Caco-2 (cell line): ENCODE data around the gene NIPAL3. TPM values are rescaled to one million over a fixed set of nuclear protein-coding genes. Genes with fewer than 3 reads are reported as not detected.

Source experiments
- BruUV-seq: library from RNA; stranded (reverse); fragments of 400-500 nt; replicated peaks from 2 replicates; lab custom pipeline; 2021; lab: Mats Ljungman, UMichigan
- CTCF ChIA-PET: fragments of 300-600 bp; sonication (Branson Sonifier 250); formaldehyde crosslinking; loops from one replicate; lab custom pipeline; 2022; ENCODE audit warnings: antibody characterized with exemption; lab: Charles Lee
- POLR2A ChIA-PET: fragments of 300-600 bp; sonication (Branson Sonifier 250); formaldehyde crosslinking; loops from one replicate; lab custom pipeline; 2022; ENCODE audit warnings: antibody characterized with exemption; lab: Charles Lee
- DNase-seq, 2 experiments: peaks; one replicate each; pipeline versions ENCODE4 v3.0.0 to v3.0.0-alpha.2; 2020 to 2022
- H3K27me3 ChIP-seq: replicated peaks from 2 replicates; pipeline ENCODE4 v1.6.0; 2011; ENCODE audit warnings: low read length; ENCODE audit not compliant: control insufficient read depth, insufficient read depth
- H3K36me3 ChIP-seq: 2 replicates; pipeline ENCODE4 v1.5.1; 2011; ENCODE audit warnings: low read length; ENCODE audit not compliant: control insufficient read depth, insufficient read depth
- H3K4me1 ChIP-seq: fragments of 250-450 bp; sonication (Bioruptor Pico); 2 replicates; pipeline ENCODE4 v1.5.1; 2020; ENCODE audit warnings: mild to moderate bottlenecking
- H3K4me3 ChIP-seq: 2 replicates; pipeline ENCODE4 v1.5.1; 2011; ENCODE audit warnings: low read depth, mild to moderate bottlenecking, control low read depth, low read length
- H3K9me3 ChIP-seq: fragments of 250-450 bp; sonication (Bioruptor Pico); 2 replicates; pipeline ENCODE4 v1.5.1; 2020; ENCODE audit warnings: mild to moderate bottlenecking, moderate library complexity
- H3K27ac Mint-ChIP-seq: one replicate; pipeline ENCODE4 v1.8.0; 2022; ENCODE audit warnings: mixed read lengths; ENCODE audit not compliant: unreplicated experiment
- H3K27me3 Mint-ChIP-seq: one replicate; pipeline ENCODE4 v1.8.0; 2022; ENCODE audit warnings: mixed read lengths; ENCODE audit not compliant: insufficient read depth, unreplicated experiment
- H3K36me3 Mint-ChIP-seq: one replicate; pipeline ENCODE4 v1.8.0; 2022; ENCODE audit warnings: mild to moderate bottlenecking, mixed read lengths; ENCODE audit not compliant: insufficient read depth, unreplicated experiment
- H3K4me1 Mint-ChIP-seq: one replicate; pipeline ENCODE4 v1.8.0; 2022; ENCODE audit warnings: low read depth, mixed read lengths; ENCODE audit not compliant: unreplicated experiment
- H3K4me3 Mint-ChIP-seq: one replicate; pipeline ENCODE4 v1.8.0; 2022; ENCODE audit warnings: mild to moderate bottlenecking, moderate library complexity, mixed read lengths; ENCODE audit not compliant: unreplicated experiment
- H3K9me3 Mint-ChIP-seq: one replicate; pipeline ENCODE4 v1.8.0; 2022; ENCODE audit warnings: mixed read lengths; ENCODE audit not compliant: unreplicated experiment
- intact Hi-C: fragments of 100-400 bp; cut with micrococcal nuclease; formaldehyde crosslinking; loops from one replicate; pipeline ENCODE4 v1.10.0; 2022; ENCODE audit not compliant: unreplicated experiment
- total RNA-seq: library from RNA; stranded (reverse); gene quantifications from 2 replicates; pipeline ENCODE4 v1.2.3, GENCODE V29; 2022
- TF ChIP-seq, protein P1 (sequence below), 2 experiments: fragments of 200-600 bp in 1 of 2; IDR thresholded peaks; 1 replicate in 1 of 2; 2 replicates in 1 of 2; pipeline versions ENCODE4 v1.5.1 to v1.8.0; 2011 to 2022; ENCODE audit warnings: antibody characterized with exemption in 1 of 2, control low read depth in 1 of 2, inconsistent platforms in 1 of 2, low read depth in 1 of 2, low read length in 1 of 2, mild to moderate bottlenecking in 1 of 2, moderate library complexity in 1 of 2; ENCODE audit not compliant: insufficient read depth in 1 of 2, severe bottlenecking in 1 of 2, unreplicated experiment in 1 of 2

Gene NIPAL3
- total RNA-seq, 1 experiment from 2014 or later = 9.2 TPM

DNA sequence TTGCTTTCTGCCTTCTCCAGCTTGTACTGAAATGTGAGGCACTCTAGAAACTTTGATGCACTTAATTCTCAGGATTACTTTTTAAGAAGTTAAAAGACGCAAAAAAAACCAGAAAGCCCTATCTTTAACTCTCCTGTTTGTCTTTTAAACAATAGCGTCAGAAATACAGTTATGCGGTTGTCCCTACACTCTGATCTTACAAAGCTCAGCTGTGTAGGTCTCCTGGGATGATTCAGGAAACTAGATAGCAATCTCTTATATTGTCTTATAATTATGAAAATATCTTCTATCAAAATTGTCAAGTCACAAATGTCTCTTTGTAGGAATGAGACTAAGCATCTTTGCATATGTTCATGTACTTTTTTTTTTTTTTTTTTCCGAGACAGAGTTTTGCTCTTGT, 60.1 kb downstream of the NIPAL3 start:
- Histone ChIP-seq H3K4me1 (peaks cover 15% of the 10 kb centered on the region), H3K27me3 (no peaks in the 10 kb centered on the region), H3K4me3 (no peak overlapping the region), H3K36me3 (no peaks in the 10 kb centered on the region), H3K9me3 (no peaks in the 10 kb centered on the region)
- Mint-ChIP-seq H3K27ac (no peak overlapping the region), H3K9me3 (no peaks in the 10 kb centered on the region), H3K4me3 (no peak overlapping the region), H3K36me3 (no peaks in the 10 kb centered on the region), H3K27me3 (no peaks in the 10 kb centered on the region), H3K4me1 (no peaks in the 10 kb centered on the region)
- no peak for DNase-seq
- TF ChIP-seq, protein P1, sequence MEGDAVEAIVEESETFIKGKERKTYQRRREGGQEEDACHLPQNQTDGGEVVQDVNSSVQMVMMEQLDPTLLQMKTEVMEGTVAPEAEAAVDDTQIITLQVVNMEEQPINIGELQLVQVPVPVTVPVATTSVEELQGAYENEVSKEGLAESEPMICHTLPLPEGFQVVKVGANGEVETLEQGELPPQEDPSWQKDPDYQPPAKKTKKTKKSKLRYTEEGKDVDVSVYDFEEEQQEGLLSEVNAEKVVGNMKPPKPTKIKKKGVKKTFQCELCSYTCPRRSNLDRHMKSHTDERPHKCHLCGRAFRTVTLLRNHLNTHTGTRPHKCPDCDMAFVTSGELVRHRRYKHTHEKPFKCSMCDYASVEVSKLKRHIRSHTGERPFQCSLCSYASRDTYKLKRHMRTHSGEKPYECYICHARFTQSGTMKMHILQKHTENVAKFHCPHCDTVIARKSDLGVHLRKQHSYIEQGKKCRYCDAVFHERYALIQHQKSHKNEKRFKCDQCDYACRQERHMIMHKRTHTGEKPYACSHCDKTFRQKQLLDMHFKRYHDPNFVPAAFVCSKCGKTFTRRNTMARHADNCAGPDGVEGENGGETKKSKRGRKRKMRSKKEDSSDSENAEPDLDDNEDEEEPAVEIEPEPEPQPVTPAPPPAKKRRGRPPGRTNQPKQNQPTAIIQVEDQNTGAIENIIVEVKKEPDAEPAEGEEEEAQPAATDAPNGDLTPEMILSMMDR (IDR thresholded peaks at IDR 0.05; ENCODE audit: insufficient read depth in 1 of 2, low read depth in 1 of 2, low read length in 1 of 2, severe bottlenecking in 1 of 2, unreplicated experiment in 1 of 2) = no peak
- CTCF ChIA-PET = no interaction called here
- BruUV-seq = no TSS peak
- POLR2A ChIA-PET = no interaction called here
- intact Hi-C loops = no loop called here

DNA sequence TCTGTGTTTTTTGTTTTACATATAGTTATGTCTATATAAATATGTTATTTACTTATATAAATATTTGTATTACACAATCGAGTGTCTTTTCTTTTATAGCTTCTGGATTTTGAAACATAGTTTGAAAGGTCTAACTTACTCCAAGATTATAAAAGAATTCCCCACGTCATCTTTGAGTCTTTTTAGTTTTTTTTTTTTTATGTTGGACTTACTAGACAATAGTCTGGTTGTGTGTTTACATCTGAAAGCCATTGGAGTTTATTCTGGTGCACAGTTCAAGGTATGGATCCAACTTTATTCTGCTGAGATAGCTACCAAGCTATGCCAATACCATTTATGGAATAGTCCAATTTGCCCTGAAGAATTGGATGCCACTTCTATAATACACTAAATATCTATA, 61.0 kb downstream of the NIPAL3 start:
- no peak overlapping the region for H3K4me3 Mint-ChIP-seq
- H3K4me1 Mint-ChIP-seq = no peaks in the 10 kb centered on the region
- Histone ChIP-seq H3K27me3 (no peaks in the 10 kb centered on the region), H3K9me3 (no peaks in the 10 kb centered on the region), H3K36me3 (no peaks in the 10 kb centered on the region), H3K4me1 (peaks cover 15% of the 10 kb centered on the region), H3K4me3 (no peak overlapping the region)
- POLR2A ChIA-PET = interaction anchor here (1.0 kb wide), 1 partner anchor 26 kb away, joined by 3 read pairs; the partner anchor contains the start of gene RCAN3
- no peak overlapping the region for H3K27ac Mint-ChIP-seq
- BruUV-seq = no TSS peak
- CTCF ChIA-PET = interaction anchor here (1.2 kb wide), 1 partner anchor 61 kb away, joined by 6 read pairs; the partner anchor contains the start of gene NIPAL3
- no peaks in the 10 kb centered on the region for H3K36me3 Mint-ChIP-seq
- intact Hi-C loops = no loop called here
- no peaks in the 10 kb centered on the region for H3K27me3 Mint-ChIP-seq
- DNase-seq = no peak
- H3K9me3 Mint-ChIP-seq = no peaks in the 10 kb centered on the region
- TF ChIP-seq, protein P1 (IDR thresholded peaks at IDR 0.05; ENCODE audit: insufficient read depth in 1 of 2, low read depth in 1 of 2, low read length in 1 of 2, severe bottlenecking in 1 of 2, unreplicated experiment in 1 of 2) = no peak

DNA sequence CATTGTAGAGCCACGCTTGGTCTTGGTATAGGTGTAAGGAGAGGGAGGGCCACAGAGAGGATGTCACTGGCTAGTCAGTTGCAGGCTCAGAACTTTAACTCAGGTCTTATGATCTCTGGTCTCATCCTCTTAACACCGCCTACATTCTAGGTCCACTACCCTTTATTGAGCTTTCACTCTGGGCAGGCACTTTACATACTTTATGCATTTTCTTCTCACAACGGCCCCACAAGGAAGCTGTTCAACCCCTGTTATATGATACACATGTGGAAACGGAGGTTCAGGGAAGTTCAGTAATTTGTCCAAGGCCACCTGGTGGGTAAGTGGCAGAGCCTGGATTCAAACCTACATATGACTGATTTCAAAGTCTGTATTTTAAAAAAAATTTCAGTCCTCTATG, 61.7 kb downstream of the NIPAL3 start:
- Mint-ChIP-seq H3K4me1 (no peaks in the 10 kb centered on the region), H3K4me3 (no peak overlapping the region), H3K27ac (no peak overlapping the region), H3K27me3 (no peaks in the 10 kb centered on the region), H3K36me3 (no peaks in the 10 kb centered on the region), H3K9me3 (no peaks in the 10 kb centered on the region)
- H3K27me3 ChIP-seq = no peaks in the 10 kb centered on the region
- no peak overlapping the region for H3K4me3 ChIP-seq
- no TSS peak for BruUV-seq
- DNase-seq = no peak
- intact Hi-C loops = no loop called here
- H3K9me3 ChIP-seq = no peaks in the 10 kb centered on the region
- POLR2A ChIA-PET = no interaction called here
- H3K36me3 ChIP-seq = no peaks in the 10 kb centered on the region
- CTCF ChIA-PET = interaction anchor here (1.2 kb wide), 1 partner anchor 62 kb away, joined by 6 read pairs; the partner anchor contains the start of gene NIPAL3
- TF ChIP-seq, protein P1 (IDR thresholded peaks at IDR 0.05; ENCODE audit: insufficient read depth in 1 of 2, low read depth in 1 of 2, low read length in 1 of 2, severe bottlenecking in 1 of 2, unreplicated experiment in 1 of 2) = no peak
- H3K4me1 ChIP-seq = peaks cover 13% of the 10 kb centered on the region
